GM12892 (cell line): ENCODE measurements around the gene DLAT.

Source experiments
- POLR2A ChIP-seq: IDR thresholded peaks from 2 replicates; pipeline ENCODE4 v1.6.1; 2011; ENCODE audit warnings: low read depth, low read length, control low read depth
- POLR2AphosphoS5 ChIP-seq: IDR thresholded peaks from 2 replicates; pipeline ENCODE4 v1.6.1; 2011; ENCODE audit warnings: low read depth, low read length, control low read depth
- TAF1 ChIP-seq: IDR thresholded peaks from 2 replicates; pipeline ENCODE4 v1.6.1; 2011; ENCODE audit warnings: low read depth, mild to moderate bottlenecking, control low read depth, low read length, borderline replicate concordance

DNA sequence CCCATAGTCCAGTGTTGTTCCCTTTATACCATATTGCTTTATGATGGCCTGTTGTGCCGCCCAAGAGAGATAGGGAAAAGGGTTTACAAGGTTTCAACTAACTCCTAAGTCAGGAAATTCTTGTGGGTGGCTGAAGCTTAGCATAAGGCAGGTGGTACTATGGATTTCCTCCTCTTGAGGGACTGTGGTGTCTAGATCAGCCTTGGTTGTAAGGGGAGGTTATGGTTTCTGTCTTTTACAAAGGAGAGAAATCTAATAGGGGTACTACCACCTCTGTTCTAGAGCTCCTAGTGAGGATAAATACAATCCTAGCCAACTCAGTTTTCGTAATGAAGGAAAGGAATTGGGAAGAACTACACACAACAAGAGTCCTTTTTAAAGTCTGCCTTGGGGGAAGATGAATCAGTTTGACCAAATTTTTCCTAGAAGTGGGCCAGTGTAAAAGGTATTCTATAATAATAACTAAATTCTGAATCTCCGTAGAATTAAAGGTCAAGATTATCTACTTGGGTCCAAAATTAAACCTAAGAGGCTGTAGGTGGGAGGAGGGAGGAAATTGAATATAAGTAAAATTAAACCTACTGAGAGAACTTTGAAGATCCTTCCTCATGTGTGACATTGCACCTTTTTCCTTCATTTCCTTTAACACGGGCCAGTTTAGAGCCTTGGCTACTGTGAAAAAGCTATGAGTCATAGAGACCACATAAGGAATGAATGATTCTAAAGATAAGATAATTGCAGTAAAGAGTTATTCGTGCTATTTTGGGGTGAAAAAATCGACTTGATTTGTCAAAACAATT is 17.2 kb downstream of the DLAT start:
- no peak for TF ChIP-seq POLR2A
- no peak for TF ChIP-seq POLR2AphosphoS5
- no peak for TF ChIP-seq TAF1
